NCI-H2107 (cell line): Measurements from ENCODE around the gene UQCR11.

ENCODE experiments used
- DNase-seq: peaks from one replicate; lab custom pipeline; 2025; lab: John Stamatoyannopoulos, UW

The UQCR11 gene

GRCh38 chr19:1567116-1567847 lies 38.0 kb downstream of the UQCR11 start:
- DNase-seq = no peak

GRCh38 chr19:1566392-1567115 lies 38.7 kb downstream of the UQCR11 start:
- no peak for DNase-seq

- DNase-seq = no peak
Measured at GRCh38 chr19:1563251-1563650, 42.0 kb downstream of the UQCR11 start.

- no peak for DNase-seq
Measured at GRCh38 chr19:1561236-1561842, 43.9 kb downstream of the UQCR11 start.

GRCh38 chr19:1560286-1560882 lies 44.9 kb downstream of the UQCR11 start:
- DNase-seq = no peak

GRCh38 chr19:1558552-1558951 lies 46.7 kb downstream of the UQCR11 start:
- no peak for DNase-seq

- DNase-seq = no peak
Measured at GRCh38 chr19:1556390-1557070, 48.7 kb downstream of the UQCR11 start.

- no peak for DNase-seq
Measured at GRCh38 chr19:1555487-1556389, 49.5 kb downstream of the UQCR11 start.

- DNase-seq = no peak
Measured at GRCh38 chr19:1554968-1555367, 50.3 kb downstream of the UQCR11 start.

- DNase-seq = no peak
Measured at GRCh38 chr19:1553415-1553814, 51.8 kb downstream of the UQCR11 start.

- no peak for DNase-seq
Measured at GRCh38 chr19:1551068-1552040, 53.9 kb downstream of the UQCR11 start.

- DNase-seq = no peak
Measured at GRCh38 chr19:1549332-1549945, 55.8 kb downstream of the UQCR11 start.
